GM12875 (cell line): Measurements from ENCODE around the gene C5orf58.

Experiments
- H3K4me3 ChIP-seq: one replicate; pipeline ENCODE4 v1.5.1; 2011; ENCODE audit warnings: low read depth, low read length, control low read depth
- TF ChIP-seq, protein P1 (sequence below): IDR thresholded peaks from 2 replicates; pipeline ENCODE4 v1.5.1; 2011; ENCODE audit warnings: low read depth, mild to moderate bottlenecking, control low read depth, inconsistent platforms, low read length, moderate library complexity, borderline replicate concordance; ENCODE audit not compliant: insufficient read depth

Gene C5orf58

DNA sequence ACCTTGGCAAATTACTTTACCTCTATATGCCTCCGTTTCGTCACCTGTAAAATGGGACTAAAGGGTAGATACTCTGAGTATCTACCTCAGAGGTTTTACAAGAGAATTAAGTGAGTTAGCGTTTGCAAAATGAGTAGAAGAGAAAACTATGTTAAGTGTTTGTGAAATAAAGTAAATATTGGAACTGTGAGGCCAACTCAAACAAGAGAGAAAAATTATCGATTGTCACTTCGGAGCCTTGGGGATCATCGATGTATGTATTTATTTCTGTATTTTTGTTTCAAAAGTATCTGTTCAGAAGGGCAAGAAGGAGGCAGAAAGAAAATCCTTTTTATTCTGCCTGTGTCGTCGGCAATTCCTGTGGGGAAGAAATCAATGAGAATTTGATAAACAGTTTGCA is 25.8 kb upstream of the C5orf58 start:
- TF ChIP-seq, protein P1, sequence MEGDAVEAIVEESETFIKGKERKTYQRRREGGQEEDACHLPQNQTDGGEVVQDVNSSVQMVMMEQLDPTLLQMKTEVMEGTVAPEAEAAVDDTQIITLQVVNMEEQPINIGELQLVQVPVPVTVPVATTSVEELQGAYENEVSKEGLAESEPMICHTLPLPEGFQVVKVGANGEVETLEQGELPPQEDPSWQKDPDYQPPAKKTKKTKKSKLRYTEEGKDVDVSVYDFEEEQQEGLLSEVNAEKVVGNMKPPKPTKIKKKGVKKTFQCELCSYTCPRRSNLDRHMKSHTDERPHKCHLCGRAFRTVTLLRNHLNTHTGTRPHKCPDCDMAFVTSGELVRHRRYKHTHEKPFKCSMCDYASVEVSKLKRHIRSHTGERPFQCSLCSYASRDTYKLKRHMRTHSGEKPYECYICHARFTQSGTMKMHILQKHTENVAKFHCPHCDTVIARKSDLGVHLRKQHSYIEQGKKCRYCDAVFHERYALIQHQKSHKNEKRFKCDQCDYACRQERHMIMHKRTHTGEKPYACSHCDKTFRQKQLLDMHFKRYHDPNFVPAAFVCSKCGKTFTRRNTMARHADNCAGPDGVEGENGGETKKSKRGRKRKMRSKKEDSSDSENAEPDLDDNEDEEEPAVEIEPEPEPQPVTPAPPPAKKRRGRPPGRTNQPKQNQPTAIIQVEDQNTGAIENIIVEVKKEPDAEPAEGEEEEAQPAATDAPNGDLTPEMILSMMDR: no peak
- H3K4me3 ChIP-seq: no peak overlapping the region

DNA sequence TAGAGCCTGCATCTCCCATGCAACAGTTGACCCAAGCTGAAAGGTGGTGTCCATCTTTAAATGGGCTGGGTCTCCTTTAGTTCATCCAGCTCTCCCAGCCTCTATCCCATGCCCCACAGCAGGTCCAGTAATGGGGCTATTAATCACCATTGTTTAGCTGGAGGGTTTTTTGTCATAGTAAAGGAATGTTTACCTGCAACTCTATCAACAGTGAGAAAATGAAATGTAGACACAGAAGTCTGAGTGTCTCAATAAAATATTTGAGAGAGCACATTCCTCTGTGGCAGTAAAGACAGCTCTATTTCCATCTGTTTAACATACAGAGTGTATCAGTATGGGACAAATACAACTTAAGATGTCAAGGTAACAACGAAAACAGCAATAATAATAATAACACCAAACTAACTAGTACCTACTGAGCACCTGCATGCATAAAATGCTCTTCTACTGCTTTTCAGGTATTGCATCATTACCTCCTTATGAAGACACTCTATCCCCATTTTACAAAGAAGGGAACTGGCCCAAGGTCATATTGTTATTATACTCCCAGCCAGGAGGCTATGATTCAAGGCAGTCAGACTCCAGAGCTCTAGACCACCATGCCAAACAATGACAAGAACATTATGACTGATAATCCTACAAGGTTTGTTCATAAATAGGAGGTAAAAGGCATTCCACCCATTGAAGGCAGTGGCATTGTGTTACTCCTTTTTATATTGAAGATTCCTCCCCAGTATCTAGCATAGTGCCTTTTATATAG is 21.0 kb upstream of the C5orf58 start:
- no peak overlapping the region for H3K4me3 ChIP-seq
- TF ChIP-seq, protein P1: no peak

DNA sequence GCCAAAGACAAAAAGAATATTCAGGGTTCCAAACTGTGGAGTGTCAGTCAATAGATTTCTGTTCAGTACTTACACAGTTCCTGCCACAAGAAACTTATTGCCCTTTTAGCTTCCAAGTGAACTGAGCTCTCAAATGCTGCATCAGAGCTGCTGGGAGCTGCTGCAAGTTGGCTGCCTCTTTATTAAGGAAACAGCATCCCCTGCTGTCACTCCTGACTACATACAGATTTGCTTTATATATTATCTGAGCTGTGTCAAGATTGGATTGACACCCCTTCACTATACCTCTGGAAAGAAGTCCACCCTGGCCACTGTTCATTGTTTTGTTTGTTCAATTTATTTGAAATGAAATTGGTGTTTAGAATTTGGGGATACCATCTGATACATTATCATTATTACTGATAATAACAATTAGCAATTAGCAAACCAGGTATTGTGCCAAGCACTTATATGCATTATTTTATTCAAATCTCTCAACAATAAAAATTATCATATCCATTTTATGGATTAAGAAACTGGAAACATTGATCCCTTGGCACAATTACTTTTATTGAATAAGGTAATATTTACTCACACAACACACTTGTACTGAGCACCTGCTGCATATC is 16.4 kb upstream of the C5orf58 start:
- no peak overlapping the region for H3K4me3 ChIP-seq
- TF ChIP-seq, protein P1: peak; percentile 60

DNA sequence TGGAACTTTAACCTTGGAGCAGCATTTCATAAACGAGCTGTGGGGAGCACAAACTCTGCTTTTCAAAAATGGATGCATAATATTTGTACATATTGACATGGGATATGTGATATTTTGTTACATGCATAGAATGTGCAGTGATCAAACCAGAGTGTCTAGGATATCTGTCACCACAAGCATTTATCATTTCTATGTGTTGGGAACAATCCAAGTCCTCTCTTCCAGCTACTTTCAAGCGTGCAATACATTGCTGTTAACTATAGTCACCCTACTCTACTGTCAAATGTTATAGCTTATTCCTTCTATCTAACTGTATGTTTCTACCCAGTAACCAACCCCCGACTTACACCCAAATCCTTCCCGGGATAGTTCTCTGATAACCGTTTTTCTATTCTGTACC is 15.0 kb upstream of the C5orf58 start:
- TF ChIP-seq, protein P1: no peak
- no peak overlapping the region for H3K4me3 ChIP-seq

DNA sequence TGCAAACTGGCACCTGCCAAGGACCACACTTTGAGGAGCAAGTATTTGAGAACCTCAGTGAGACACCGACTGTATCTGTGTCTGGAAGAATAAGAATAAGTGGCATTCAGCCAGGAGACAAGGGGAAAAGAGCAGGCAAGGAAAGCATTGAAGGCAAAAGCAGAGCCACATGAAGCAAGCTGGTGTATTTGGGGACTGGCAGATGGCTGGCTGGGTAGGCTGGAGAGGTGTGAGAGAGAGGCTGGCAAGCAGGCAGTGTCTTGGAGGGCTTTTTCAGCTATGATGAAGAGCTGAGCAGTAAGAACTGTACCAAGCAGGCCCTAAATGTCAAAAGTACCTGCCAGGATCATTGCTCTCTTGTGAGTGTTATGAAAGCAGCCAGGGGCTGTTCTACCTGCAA is 14.1 kb upstream of the C5orf58 start:
- no peak overlapping the region for H3K4me3 ChIP-seq
- TF ChIP-seq, protein P1: no peak

DNA sequence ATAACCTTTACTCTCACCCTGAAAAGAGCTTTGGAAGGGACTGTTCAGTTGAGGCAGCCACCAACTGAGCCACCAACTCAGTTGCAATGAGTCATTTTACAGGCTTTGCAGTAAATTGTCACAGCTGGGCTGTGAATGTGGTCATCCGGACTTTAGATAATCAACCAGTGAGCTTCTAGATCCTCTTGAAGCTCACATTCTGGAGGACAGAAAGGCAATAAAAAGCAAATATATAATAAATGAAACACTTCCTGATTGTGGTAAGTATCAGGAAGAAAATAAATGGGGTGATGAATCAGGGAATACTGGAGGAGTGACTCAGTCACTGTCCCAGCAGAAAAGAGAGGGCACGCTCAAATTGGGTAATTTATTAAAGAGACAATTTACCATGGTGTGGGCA is 13.2 kb upstream of the C5orf58 start:
- TF ChIP-seq, protein P1: no peak
- H3K4me3 ChIP-seq: no peak overlapping the region

DNA sequence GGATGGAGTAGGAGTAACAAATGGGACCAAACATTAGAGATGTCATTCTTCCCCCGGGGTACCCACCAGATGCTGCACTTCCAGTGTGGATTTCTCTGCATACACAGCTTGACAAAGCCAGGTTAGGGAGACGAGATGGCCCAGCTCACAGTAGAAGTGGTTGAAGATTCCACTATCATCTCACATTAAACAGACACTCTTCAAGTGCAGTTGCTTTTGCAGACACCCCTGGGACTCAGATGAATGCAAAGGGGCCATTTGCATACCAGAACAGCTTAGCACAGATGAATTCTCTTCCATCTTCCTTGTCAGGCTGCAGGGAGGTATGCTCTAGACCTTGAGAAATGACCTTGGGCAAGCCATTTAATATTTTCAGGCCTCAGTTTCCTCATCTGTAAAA is 12.6 kb upstream of the C5orf58 start:
- H3K4me3 ChIP-seq: no peak overlapping the region

More for the DNA sequence above, 12.6 kb upstream of the C5orf58 start:
- TF ChIP-seq, protein P1: no peak
